ENCODE results near the gene STARD6.

STARD6 gene

GRCh38 chr18:54294274-54294673 is 63.4 kb downstream of the STARD6 start:
- Histone ChIP-seq H2BK120ac (ENCODE audit: low read depth, low read length) (no peak overlapping the region), H3K4ac (ENCODE audit: low read length) (no peak overlapping the region), H2BK15ac (ENCODE audit: low read length) (no peak overlapping the region), H4K91ac (ENCODE audit: low read depth, low read length, poor library complexity) (no peak overlapping the region), H3K27me3 (ENCODE audit: control insufficient read depth in 3 of 3, insufficient read depth in 3 of 3, low read depth in 1 of 3, low read length in 3 of 3) (no peaks in the 10 kb centered on the region), H3K4me2 (ENCODE audit: insufficient read depth, low read length, poor library complexity, severe bottlenecking) (no peak overlapping the region), H2BK5ac (ENCODE audit: low read length) (no peak overlapping the region), H3K18ac (ENCODE audit: low read length) (no peak overlapping the region), H3K4me1 (ENCODE audit: control insufficient read depth in 2 of 2, insufficient read depth in 1 of 2, low read depth in 1 of 2, low read length in 2 of 2) (no peaks in the 10 kb centered on the region), H3K14ac (ENCODE audit: low read length) (no peak overlapping the region), H3K36me3 (replicated peaks in 1 of 2; ENCODE audit: control insufficient read depth in 2 of 2, insufficient read depth in 2 of 2, low read length in 2 of 2) (peaks cover 9 to 62% of the 10 kb centered on the region in 2 donors), H2BK12ac (ENCODE audit: low read length) (no peak overlapping the region), H4K8ac (ENCODE audit: low read depth, low read length) (no peak overlapping the region), H3K4me3 (ENCODE audit: low read length in 2 of 2) (no peak overlapping the region), H3K23ac (ENCODE audit: low read depth, low read length, poor library complexity) (no peak overlapping the region), H3K9me3 (replicated peaks in 1 of 2; ENCODE audit: control insufficient read depth in 2 of 2, insufficient read depth in 1 of 2, low read depth in 1 of 2, low read length in 2 of 2) (peaks cover 6 to 12% of the 10 kb centered on the region in 2 donors), H2AK5ac (ENCODE audit: low read depth, low read length) (no peak overlapping the region), H2AFZ (ENCODE audit: low read length) (no peak overlapping the region), H3K27ac (replicated peaks; ENCODE audit: low read length) (no peak overlapping the region), H3K9ac (ENCODE audit: low read depth, low read length, poor library complexity) (no peak overlapping the region), H3K79me1 (ENCODE audit: low read depth, low read length) (no peaks in the 10 kb centered on the region)
- WGBS, 2 donors (ENCODE audit: extremely low coverage in 2 of 2, insufficient read length in 2 of 2, insufficient replicate concordance in 1 of 2), result no CpG with 5 or more reads among the region's 4 CpGs
- DNase-seq (ENCODE audit: low spot score), result no peak

DNA sequence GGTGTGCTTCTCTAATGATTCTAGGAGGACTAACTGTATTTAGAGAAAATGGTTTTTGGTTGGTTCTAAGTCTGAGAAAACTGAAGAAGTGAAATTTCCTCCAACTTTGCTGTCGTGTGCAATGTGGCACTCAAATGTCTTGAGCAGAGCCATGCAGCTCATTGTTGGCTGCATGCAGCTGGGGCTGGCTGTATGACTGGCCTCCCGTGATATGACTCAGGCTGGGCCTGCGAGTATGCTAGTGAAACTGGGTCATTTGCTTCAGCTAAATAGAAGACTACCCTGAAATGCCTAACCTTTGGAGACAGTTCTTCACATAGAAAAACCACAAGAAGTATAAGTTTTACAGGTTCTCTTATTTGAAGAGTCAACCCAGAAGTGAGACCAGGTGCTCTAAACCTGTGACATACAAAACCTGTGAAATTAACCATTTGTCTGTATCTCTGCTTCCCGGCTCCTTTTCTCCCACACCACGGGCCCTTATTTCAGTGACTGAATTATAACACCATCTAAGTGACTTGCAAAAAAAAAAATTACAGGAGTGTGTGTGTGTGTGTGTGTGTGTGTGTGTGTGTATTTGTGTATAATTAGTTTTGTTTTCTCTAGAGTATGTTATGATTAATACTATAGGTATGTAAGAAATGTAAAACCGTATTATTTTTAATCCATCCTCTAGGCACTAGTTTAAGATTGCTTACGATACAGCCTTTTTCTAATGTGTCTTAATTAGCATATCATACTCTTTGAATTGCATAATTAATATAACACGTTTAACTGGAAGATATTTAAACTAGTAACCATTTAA is 72.5 kb downstream of the STARD6 start:
- Histone ChIP-seq H3K18ac (ENCODE audit: low read length) (no peak overlapping the region), H3K27me3 (ENCODE audit: control insufficient read depth in 3 of 3, insufficient read depth in 3 of 3, low read depth in 1 of 3, low read length in 3 of 3) (no peaks in the 10 kb centered on the region), H3K27ac (replicated peaks; ENCODE audit: low read length) (no peak overlapping the region), H2BK5ac (ENCODE audit: low read length) (no peak overlapping the region), H3K79me1 (ENCODE audit: low read depth, low read length) (no peaks in the 10 kb centered on the region), H3K4me3 (ENCODE audit: low read length in 2 of 2) (no peak overlapping the region), H3K4ac (ENCODE audit: low read length) (no peak overlapping the region), H2BK12ac (ENCODE audit: low read length) (no peak overlapping the region), H3K14ac (ENCODE audit: low read length) (no peak overlapping the region), H2AK5ac (ENCODE audit: low read depth, low read length) (no peak overlapping the region), H4K91ac (ENCODE audit: low read depth, low read length, poor library complexity) (no peak overlapping the region), H3K4me1 (ENCODE audit: control insufficient read depth in 2 of 2, insufficient read depth in 1 of 2, low read depth in 1 of 2, low read length in 2 of 2) (peaks cover 0 to 1% of the 10 kb centered on the region in 2 donors), H3K36me3 (replicated peaks in 1 of 2; ENCODE audit: control insufficient read depth in 2 of 2, insufficient read depth in 2 of 2, low read length in 2 of 2) (peaks cover 8 to 93% of the 10 kb centered on the region in 2 donors), H3K9ac (ENCODE audit: low read depth, low read length, poor library complexity) (no peak overlapping the region), H2BK120ac (ENCODE audit: low read depth, low read length) (no peak overlapping the region), H3K9me3 (replicated peaks in 1 of 2; ENCODE audit: control insufficient read depth in 2 of 2, insufficient read depth in 1 of 2, low read depth in 1 of 2, low read length in 2 of 2) (peaks cover 0 to 28% of the 10 kb centered on the region in 2 donors), H3K4me2 (ENCODE audit: insufficient read depth, low read length, poor library complexity, severe bottlenecking) (no peak overlapping the region), H3K23ac (ENCODE audit: low read depth, low read length, poor library complexity) (no peak overlapping the region), H4K8ac (ENCODE audit: low read depth, low read length) (no peak overlapping the region), H2AFZ (ENCODE audit: low read length) (no peak overlapping the region), H2BK15ac (ENCODE audit: low read length) (no peak overlapping the region)
- no peak for DNase-seq (ENCODE audit: low spot score)
- WGBS, 2 donors (ENCODE audit: extremely low coverage in 2 of 2, insufficient read length in 2 of 2, insufficient replicate concordance in 1 of 2), result no CpG with 5 or more reads among the region's 8 CpGs

GRCh38 chr18:54284535-54284934 is 73.1 kb downstream of the STARD6 start:
- H3K4me1 ChIP-seq (ENCODE audit: control insufficient read depth in 2 of 2, insufficient read depth in 1 of 2, low read depth in 1 of 2, low read length in 2 of 2), result peaks cover 0 to 3% of the 10 kb centered on the region in 2 donors
- no peak overlapping the region for H2AK5ac ChIP-seq (ENCODE audit: low read depth, low read length)
- H3K4me2 ChIP-seq (ENCODE audit: insufficient read depth, low read length, poor library complexity, severe bottlenecking), result no peak overlapping the region
- no peak overlapping the region for H3K27ac ChIP-seq (replicated peaks; ENCODE audit: low read length)
- H3K9me3 ChIP-seq (replicated peaks in 1 of 2; ENCODE audit: control insufficient read depth in 2 of 2, insufficient read depth in 1 of 2, low read depth in 1 of 2, low read length in 2 of 2), result peaks cover 0 to 26% of the 10 kb centered on the region in 2 donors
- H3K18ac ChIP-seq (ENCODE audit: low read length), result no peak overlapping the region
- H2BK120ac ChIP-seq (ENCODE audit: low read depth, low read length), result no peak overlapping the region
- H3K36me3 ChIP-seq (replicated peaks in 1 of 2; ENCODE audit: control insufficient read depth in 2 of 2, insufficient read depth in 2 of 2, low read length in 2 of 2), result peaks cover 8 to 96% of the 10 kb centered on the region in 2 donors
- H2AFZ ChIP-seq (ENCODE audit: low read length), result no peak overlapping the region
- no CpG with 5 or more reads among the region's 3 CpGs for WGBS, 2 donors (ENCODE audit: extremely low coverage in 2 of 2, insufficient read length in 2 of 2, insufficient replicate concordance in 1 of 2)
- H2BK5ac ChIP-seq (ENCODE audit: low read length), result no peak overlapping the region
- no peak overlapping the region for H4K91ac ChIP-seq (ENCODE audit: low read depth, low read length, poor library complexity)
- H2BK15ac ChIP-seq (ENCODE audit: low read length), result no peak overlapping the region
- no peak overlapping the region for H4K8ac ChIP-seq (ENCODE audit: low read depth, low read length)
- no peak overlapping the region for H2BK12ac ChIP-seq (ENCODE audit: low read length)
- H3K79me1 ChIP-seq (ENCODE audit: low read depth, low read length), result no peaks in the 10 kb centered on the region
- H3K4me3 ChIP-seq (ENCODE audit: low read length in 2 of 2), result no peak overlapping the region
- no peak for DNase-seq (ENCODE audit: low spot score)
- no peak overlapping the region for H3K9ac ChIP-seq (ENCODE audit: low read depth, low read length, poor library complexity)
- H3K14ac ChIP-seq (ENCODE audit: low read length), result no peak overlapping the region
- H3K4ac ChIP-seq (ENCODE audit: low read length), result no peak overlapping the region
- H3K27me3 ChIP-seq (ENCODE audit: control insufficient read depth in 3 of 3, insufficient read depth in 3 of 3, low read depth in 1 of 3, low read length in 3 of 3), result no peaks in the 10 kb centered on the region
- H3K23ac ChIP-seq (ENCODE audit: low read depth, low read length, poor library complexity), result no peak overlapping the region

- no peak overlapping the region for H4K8ac ChIP-seq (ENCODE audit: low read depth, low read length)
- H3K27me3 ChIP-seq (ENCODE audit: control insufficient read depth in 3 of 3, insufficient read depth in 3 of 3, low read depth in 1 of 3, low read length in 3 of 3), result no peaks in the 10 kb centered on the region
- H3K4me2 ChIP-seq (ENCODE audit: insufficient read depth, low read length, poor library complexity, severe bottlenecking), result no peak overlapping the region
- H2BK12ac ChIP-seq (ENCODE audit: low read length), result no peak overlapping the region
- H3K23ac ChIP-seq (ENCODE audit: low read depth, low read length, poor library complexity), result no peak overlapping the region
- H3K9ac ChIP-seq (ENCODE audit: low read depth, low read length, poor library complexity), result no peak overlapping the region
- no peak overlapping the region for H3K18ac ChIP-seq (ENCODE audit: low read length)
- H3K36me3 ChIP-seq (replicated peaks in 1 of 2; ENCODE audit: control insufficient read depth in 2 of 2, insufficient read depth in 2 of 2, low read length in 2 of 2), result peaks cover 7 to 100% of the 10 kb centered on the region in 2 donors
- no peak overlapping the region for H3K14ac ChIP-seq (ENCODE audit: low read length)
- no peak overlapping the region for H2AFZ ChIP-seq (ENCODE audit: low read length)
- H2BK15ac ChIP-seq (ENCODE audit: low read length), result no peak overlapping the region
- DNase-seq (ENCODE audit: low spot score), result no peak
- H3K9me3 ChIP-seq (replicated peaks in 1 of 2; ENCODE audit: control insufficient read depth in 2 of 2, insufficient read depth in 1 of 2, low read depth in 1 of 2, low read length in 2 of 2), result no peaks in the 10 kb centered on the region
- no peak overlapping the region for H3K27ac ChIP-seq (replicated peaks; ENCODE audit: low read length)
- H3K4ac ChIP-seq (ENCODE audit: low read length), result no peak overlapping the region
- no peak overlapping the region for H2BK120ac ChIP-seq (ENCODE audit: low read depth, low read length)
- no peak overlapping the region for H2AK5ac ChIP-seq (ENCODE audit: low read depth, low read length)
- H3K4me3 ChIP-seq (ENCODE audit: low read length in 2 of 2), result no peak overlapping the region
- no peaks in the 10 kb centered on the region for H3K79me1 ChIP-seq (ENCODE audit: low read depth, low read length)
- H3K4me1 ChIP-seq (ENCODE audit: control insufficient read depth in 2 of 2, insufficient read depth in 1 of 2, low read depth in 1 of 2, low read length in 2 of 2), result peaks cover 0 to 3% of the 10 kb centered on the region in 2 donors
- no peak overlapping the region for H4K91ac ChIP-seq (ENCODE audit: low read depth, low read length, poor library complexity)
- H2BK5ac ChIP-seq (ENCODE audit: low read length), result no peak overlapping the region
Observed at GRCh38 chr18:54280220-54280569, 77.5 kb downstream of the STARD6 start.
